GM12892 (cell line): ENCODE measurements around the gene NEU4.
"Not testable (repeated sequence)": the region's sequence is repeated elsewhere in the genome, so short reads cannot be mapped to it uniquely, and the experiment has no call there.

Experiments used
- POLR2A ChIP-seq: IDR thresholded peaks from 2 replicates; pipeline ENCODE4 v1.6.1; 2011; ENCODE audit warnings: low read depth, low read length, control low read depth
- POLR2AphosphoS5 ChIP-seq: IDR thresholded peaks from 2 replicates; pipeline ENCODE4 v1.6.1; 2011; ENCODE audit warnings: low read depth, low read length, control low read depth
- TAF1 ChIP-seq: IDR thresholded peaks from 2 replicates; pipeline ENCODE4 v1.6.1; 2011; ENCODE audit warnings: low read depth, mild to moderate bottlenecking, control low read depth, low read length, borderline replicate concordance

- not testable (repeated sequence) for TF ChIP-seq POLR2A, POLR2AphosphoS5, TAF1
These were observed 26.9 kb upstream of the NEU4 start for GRCh38 chr2:241782053-241782452.
